Midbrain (tissue), 1 donor: ENCODE data around the gene GRIK3.

Experiments used
- DNase-seq: peaks from one replicate; lab custom pipeline; 2025; lab: John Stamatoyannopoulos, UW

The GRIK3 gene

GRCh38 chr1:37043101-37043500 is 8.8 kb upstream of the GRIK3 start:
- no peak for DNase-seq

GRCh38 chr1:37042506-37042905 is 8.2 kb upstream of the GRIK3 start:
- DNase-seq: no peak

DNA sequence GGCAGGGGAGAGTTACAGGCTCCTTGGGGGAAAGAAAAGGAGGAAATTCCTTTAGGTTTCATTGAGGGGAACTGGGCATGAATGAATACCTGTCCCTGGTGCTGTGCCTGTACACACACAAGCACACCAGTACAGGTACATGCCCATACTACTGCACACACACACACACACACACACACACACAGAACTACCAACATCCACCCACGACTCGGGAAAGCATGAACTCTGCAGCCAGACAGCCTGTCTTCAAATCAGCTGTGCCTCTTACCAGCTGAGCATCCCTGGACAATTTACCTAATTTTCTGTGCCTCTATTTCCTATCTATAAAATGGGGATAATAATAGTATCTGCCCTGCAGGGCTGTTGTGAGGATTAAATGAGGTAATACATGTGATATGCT is 7.2 kb upstream of the GRIK3 start:
- DNase-seq: no peak

DNA sequence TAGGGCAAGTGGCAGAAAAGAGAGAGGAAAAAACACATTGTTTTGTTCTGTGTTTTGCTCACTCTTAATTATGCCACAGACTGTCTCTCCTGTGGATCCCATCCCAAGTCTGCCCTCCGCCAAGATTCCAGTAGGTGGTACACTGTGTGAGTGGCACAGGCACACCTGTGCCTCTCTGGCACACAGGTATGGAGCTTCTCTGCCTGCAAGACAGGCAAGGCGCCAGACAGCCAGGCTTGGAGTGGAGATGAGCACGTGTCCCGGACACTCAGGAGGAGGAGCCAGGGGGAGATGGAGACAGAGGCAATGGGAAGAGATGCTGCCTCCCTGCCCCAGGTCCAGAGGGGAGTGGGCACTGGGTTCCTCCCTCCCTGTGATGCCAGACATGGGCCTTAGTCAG is 6.5 kb upstream of the GRIK3 start:
- no peak for DNase-seq

GRCh38 chr1:37040261-37040660 is 5.9 kb upstream of the GRIK3 start:
- no peak for DNase-seq

DNA sequence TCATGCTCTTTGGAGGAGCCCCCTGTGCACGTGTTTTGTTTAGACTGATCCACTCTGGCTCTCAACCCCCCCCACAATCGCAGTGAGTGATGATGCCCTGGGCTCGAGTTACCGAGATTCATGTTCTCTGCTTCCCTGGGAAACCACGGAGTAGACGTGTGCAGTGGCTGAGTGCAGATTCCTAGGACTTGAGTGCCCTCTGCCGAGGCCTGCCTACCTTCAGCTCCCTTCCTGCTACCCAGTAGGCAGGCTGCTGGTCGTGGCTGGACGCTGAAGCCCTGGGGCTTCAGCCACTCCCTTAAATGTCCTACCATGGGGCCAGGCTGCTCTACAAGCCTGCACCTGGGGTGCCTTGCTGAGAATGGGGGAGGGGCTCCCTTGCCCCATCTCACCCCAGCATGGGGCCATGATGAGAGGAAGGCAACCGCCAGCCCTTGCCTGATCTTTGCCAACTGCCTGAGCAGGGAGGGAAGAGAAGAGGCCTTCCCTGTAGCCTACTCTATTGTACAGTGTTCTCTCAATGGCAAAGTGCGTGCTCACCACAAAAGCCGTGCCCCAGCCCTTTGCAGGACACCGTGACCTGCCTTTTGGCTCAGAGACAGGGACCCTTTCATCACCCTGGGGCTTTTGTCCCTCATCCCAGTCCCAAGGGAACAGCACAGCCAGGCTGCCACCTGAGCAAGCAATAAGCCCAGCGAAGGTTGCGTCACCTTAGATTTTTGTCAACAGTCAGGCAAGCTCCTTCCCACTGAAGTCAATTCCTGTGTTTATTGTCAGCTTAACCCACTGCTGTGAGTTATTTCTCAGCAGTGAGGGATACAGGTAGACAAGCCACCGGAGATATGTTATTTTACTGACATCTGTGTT is 4.1 kb upstream of the GRIK3 start:
- DNase-seq: peak; percentile 84

DNA sequence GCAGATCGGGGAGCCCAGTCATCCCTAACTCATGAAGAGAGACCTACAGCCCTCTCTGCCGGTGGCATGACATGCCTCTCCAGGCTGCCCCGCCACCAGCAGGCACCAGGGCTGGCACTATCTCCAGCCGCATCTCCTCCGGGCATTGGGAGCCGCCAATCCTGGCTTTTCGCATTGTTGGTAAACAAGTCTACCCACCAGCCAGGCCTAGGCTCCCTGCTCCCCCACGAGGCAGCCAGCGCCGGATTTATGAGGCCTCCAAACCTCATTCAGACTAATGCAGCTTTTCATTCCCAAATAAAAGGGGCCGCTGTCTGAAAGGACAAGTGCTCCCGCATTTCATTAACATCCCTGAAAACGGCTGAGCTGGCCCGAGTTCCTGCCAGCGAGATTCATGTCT is 3.4 kb upstream of the GRIK3 start:
- DNase-seq: peak; percentile 54

DNA sequence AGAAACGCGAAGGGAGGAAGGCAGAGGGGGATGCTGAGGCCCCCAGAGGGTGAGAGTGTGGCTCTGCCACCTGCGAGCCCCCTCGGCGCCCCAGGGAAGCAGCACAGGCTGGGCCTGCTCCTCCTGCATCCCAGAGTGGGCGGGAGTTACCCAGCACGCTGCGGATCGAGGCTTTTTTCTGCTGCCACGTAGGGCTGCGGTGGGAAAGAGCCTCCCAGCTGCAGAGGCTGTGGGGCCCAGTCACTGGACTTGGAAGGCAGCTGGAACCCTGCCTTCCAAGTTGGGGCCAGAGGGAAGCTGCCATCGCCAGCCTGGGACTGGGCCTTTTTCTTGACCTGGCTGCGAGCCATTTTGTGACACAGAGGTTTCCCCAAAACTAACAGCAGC is 2.3 kb upstream of the GRIK3 start:
- DNase-seq: no peak

DNA sequence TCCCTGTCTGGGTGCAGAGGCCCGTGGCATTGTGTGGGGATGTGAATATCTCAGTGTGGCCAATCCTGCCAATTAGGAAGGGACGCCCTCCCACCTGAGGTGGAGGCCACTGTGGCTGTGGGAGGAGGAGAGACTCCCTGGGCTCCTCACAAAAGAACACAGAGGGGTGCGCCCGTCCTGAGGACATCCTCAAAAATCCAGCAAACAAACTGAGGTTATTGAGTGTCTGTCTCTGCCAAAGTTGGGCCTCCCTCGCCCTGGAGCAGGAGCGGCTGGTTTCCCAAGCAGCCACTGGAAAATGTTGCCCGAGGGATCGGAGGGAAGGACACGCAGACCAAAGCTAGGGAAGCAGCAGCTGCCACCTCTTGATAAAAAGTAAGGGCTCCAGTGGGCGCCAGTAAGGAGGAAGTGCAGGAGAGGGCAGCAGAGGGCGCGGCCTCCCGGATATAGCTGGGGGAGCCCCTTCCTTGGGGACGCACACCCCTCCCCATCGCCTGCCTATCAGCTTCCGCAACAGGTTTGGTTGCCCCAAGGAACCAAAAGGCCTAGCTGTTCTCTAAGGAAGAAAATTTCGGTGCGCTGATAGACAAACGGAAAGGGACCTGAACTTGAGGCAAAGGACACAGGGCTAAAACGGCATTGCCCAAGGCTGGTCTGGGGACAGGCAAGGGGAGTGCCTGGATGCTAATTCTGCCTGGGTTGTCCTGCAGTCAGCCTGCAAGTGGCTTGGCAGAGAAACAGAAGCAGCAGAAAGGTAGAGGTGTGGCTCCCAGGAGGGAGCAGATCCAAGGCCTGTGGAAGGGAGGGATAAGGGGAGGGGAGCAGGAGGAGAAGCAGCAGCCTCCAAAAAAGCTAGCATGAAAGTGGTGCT is 1.7 kb upstream of the GRIK3 start:
- DNase-seq: no peak

- no peak for DNase-seq
Observed at GRCh38 chr1:37035014-37035691, 838 bp upstream of the GRIK3 start.

DNA sequence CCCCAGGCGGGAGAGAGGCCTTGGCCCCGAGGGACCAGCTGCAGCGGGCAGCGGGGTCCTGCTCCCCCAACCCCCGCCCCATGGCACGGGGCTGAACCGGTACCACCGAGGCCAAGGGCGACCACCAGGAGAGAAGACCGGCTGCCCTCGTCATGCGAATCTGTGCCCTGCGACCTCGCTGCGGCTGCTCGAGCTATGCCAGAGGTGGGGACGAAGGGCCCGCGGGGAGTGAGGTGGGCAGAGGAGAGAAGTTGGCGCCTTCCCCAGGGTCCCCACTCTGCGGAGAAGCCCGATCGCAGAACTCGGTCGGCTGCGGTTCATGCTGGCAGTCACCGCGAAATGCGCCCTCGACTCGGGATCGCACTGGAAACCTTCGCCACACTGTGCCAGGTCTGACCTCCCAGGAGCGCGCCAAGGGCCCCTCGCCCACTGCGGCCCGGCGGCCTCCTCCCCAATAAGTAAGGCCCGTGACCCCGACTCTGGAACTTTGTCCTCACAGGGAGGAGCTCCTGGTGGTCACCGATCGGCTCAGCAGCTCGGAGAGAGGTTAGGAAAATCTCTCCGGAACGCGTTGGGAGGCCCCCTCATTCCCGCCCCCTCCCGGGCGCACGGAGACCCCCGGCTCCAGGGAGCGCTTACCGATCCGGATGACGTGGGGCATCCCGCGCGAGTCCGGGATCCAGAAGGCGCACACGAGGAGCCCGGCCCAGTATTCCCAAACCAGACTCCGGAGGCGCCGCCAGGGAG is 787 bp downstream of the GRIK3 start:
- DNase-seq: no peak

- DNase-seq: no peak
Observed at GRCh38 chr1:37032660-37033354, 1.5 kb downstream of the GRIK3 start.

- DNase-seq: no peak
Observed at GRCh38 chr1:37031871-37032270, 2.4 kb downstream of the GRIK3 start.

DNA sequence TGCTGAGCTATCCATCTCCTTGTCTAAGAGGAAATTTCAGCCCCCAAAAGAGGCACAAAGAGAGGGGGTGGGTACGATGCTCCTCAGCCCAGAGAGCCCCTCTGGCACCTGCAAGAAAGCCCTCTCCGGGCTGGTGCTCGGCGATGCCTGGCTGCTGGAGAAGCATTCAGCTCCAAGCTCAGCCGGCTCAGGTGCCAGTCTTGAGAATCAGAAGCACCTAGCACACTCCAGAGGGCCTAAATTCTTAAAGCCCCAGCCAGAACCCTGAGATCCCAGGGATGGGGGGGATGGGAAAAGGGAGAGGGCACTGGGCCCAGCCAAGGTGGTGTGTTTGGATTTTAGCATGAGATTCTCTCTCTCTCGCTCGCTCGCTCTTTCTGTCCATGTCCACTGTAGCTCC is 2.9 kb downstream of the GRIK3 start:
- no peak for DNase-seq

GRCh38 chr1:37028981-37029617 is 5.2 kb downstream of the GRIK3 start:
- no peak for DNase-seq

- no peak for DNase-seq
Observed at GRCh38 chr1:37021502-37021901, 12.8 kb downstream of the GRIK3 start.

DNA sequence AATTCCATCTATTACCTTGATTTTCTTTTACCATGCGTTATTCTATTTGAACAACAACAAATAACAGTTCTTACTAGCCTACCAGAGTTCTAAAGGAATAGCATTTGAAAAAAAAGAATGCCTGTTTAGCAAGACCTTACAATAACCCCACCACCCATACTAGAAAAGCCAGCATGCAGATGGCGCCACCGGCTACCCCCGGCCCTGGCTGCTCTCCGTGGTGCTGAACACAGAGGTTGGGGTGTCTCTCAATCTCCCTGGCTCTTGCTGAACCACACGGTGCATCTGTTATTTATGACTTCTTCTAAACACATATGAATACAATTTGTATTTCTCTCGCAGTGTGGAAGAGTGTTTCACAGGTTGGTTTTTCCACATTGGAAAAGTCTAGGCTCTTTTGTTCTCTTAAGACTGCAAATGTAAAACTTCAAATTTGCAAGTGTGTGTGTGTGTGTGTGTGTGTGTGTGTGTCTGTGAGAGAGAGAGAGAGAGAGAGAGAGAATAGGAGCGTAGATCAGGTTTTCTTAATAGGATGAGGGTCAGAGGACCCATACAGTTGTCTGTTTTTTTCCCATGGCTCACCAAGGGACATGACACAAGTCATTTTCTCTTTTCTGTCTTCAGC is 13.6 kb downstream of the GRIK3 start:
- DNase-seq: no peak

- no peak for DNase-seq
Observed at GRCh38 chr1:37018510-37018909, 15.8 kb downstream of the GRIK3 start.

GRCh38 chr1:37017720-37018119 is 16.6 kb downstream of the GRIK3 start:
- DNase-seq: no peak

DNA sequence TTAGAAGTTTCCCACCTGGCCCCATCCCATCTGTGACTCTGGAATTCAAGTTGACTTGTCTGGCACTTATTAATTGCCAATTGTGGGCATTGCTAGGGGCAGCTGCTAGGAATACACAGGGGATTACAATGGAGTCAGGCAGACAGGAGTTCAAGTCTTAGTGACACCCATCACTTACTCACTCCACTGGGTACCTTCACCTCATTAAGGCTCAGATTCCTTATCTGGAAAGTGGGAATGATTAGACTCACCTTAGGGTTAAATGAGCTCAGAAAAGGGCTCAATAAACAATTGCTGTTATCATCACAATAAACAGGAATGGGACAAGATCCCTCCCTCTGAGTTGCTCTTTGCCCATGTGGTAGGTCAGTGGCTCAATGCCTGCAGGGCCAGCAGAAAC is 18.2 kb downstream of the GRIK3 start:
- no peak for DNase-seq
